ENCODE data around the gene CCT6A. TPM values are rescaled to one million over a fixed set of nuclear protein-coding genes. Genes with fewer than 3 reads are reported as not detected.

Gene CCT6A
- total and polyA plus RNA-seq, 2 of the 4 experiments (the other 2 are of a cell fraction) = 135 to 265 TPM

- Histone ChIP-seq H4K20me1 (ENCODE audit: insufficient read depth, low read length) (no peaks in the 10 kb centered on the region), H2AFZ (replicated peaks; ENCODE audit: low read length, poor library complexity) (no peak overlapping the region), H3K9me1 (ENCODE audit: insufficient read depth, low read length) (0 out of 2 replicates have a peak, but pooled peaks cover 2% of the 10 kb centered on the region), H3K9me3 (ENCODE audit: control insufficient read depth, insufficient read depth, low read length) (no peaks in the 10 kb centered on the region), H2BK5ac (ENCODE audit: low read depth, low read length, poor library complexity, severe bottlenecking) (no peak overlapping the region), H3K36me3 (ENCODE audit: control insufficient read depth, insufficient read depth, low read length) (peaks cover 28% of the 10 kb centered on the region), H3K9ac (ENCODE audit: low read depth, low read length) (no peak overlapping the region), H2BK120ac (ENCODE audit: low read depth, low read length) (no peak overlapping the region), H3K18ac (ENCODE audit: low read depth, low read length) (no peak overlapping the region), H3K4ac (ENCODE audit: low read depth, low read length) (no peak overlapping the region), H3K56ac (ENCODE audit: extremely low read depth, insufficient read depth, low read length) (no peak overlapping the region), H3K4me1 (ENCODE audit: control insufficient read depth, insufficient read depth, low read length) (peaks cover 4% of the 10 kb centered on the region; the same call in 1 of the 2 replicates), H4K8ac (ENCODE audit: low read depth in 2 of 2, low read length in 2 of 2) (no peak overlapping the region), H2AK5ac (ENCODE audit: low read depth, low read length) (no peak overlapping the region), H2BK15ac (ENCODE audit: low read depth, low read length) (no peak overlapping the region), H4K91ac (ENCODE audit: insufficient read depth, low read depth, low read length) (no peak overlapping the region), H3K4me2 (ENCODE audit: low read depth, low read length) (no peak overlapping the region), H2BK20ac (ENCODE audit: low read depth, low read length) (no peak overlapping the region), H2AK9ac (replicated peaks; ENCODE audit: low read depth, low read length, poor library complexity) (no peak overlapping the region), H3K23ac (ENCODE audit: low read depth, low read length) (no peak overlapping the region), H3K27ac (ENCODE audit: insufficient read depth, low read length) (no peak overlapping the region), H3K4me3 (ENCODE audit: insufficient read depth, low read depth, low read length) (no peak overlapping the region), H3K14ac (replicated peaks; ENCODE audit: low read depth, low read length) (no peak overlapping the region), H3K27me3 (ENCODE audit: control insufficient read depth, insufficient read depth, low read length) (no peaks in the 10 kb centered on the region), H4K5ac (ENCODE audit: low read depth, low read length) (no peak overlapping the region), H3K79me1 (ENCODE audit: low read depth in 1 of 2, low read length in 2 of 2) (peaks cover 36 to 44% of the 10 kb centered on the region in 2 experiments)
- ATAC-seq (ENCODE audit: low read depth) (no peak), DNase-seq (no peak)
- dilution Hi-C loops (cut with HindIII; ENCODE audit: low sequenced_read_pairs, unreplicated experiment) (no loop called here), in situ Hi-C loops (cut with MboI; ENCODE audit: low sequenced_read_pairs) (no loop called here), intact Hi-C loops (cut with micrococcal nuclease) (loop anchor here (5.0 kb wide), 1 partner anchor 47 kb away; no protein-coding TSS in a partner anchor)
- ChIA-PET CTCF (interaction anchor here (1.0 kb wide), 1 partner anchor 21 kb away, joined by 3 read pairs; no protein-coding TSS in a partner anchor), POLR2A (ENCODE audit: unreplicated experiment) (no interaction called here)
- WGBS, 2 experiments (ENCODE audit: extremely low coverage in 2 of 2, insufficient read length in 1 of 2) = no CpG with 5 or more reads among the region's 2 CpGs
- TF ChIP-seq CEBPB (IDR thresholded peaks at IDR 0.05; ENCODE audit: low read depth, low read length) (no peak), MAFK (IDR thresholded peaks at IDR 0.05; ENCODE audit: low read depth, low read length) (no peak), FOS (IDR thresholded peaks at IDR 0.05; ENCODE audit: low read depth, low read length) (no peak), CHD1 (IDR thresholded peaks at IDR 0.05; ENCODE audit: low read depth, low read length) (no peak), NFE2L2 (IDR thresholded peaks at IDR 0.05; ENCODE audit: low read depth, low read length) (no peak), RCOR1 (IDR thresholded peaks at IDR 0.05; ENCODE audit: insufficient replicate concordance, low read length) (no peak), MXI1 (IDR thresholded peaks at IDR 0.05; ENCODE audit: borderline replicate concordance, low read depth, low read length) (no peak), SMC3 (IDR thresholded peaks at IDR 0.05; ENCODE audit: low read depth, low read length) (no peak), POLR2A (IDR thresholded peaks at IDR 0.05; ENCODE audit: low read depth, low read length) (no peak), MAZ (IDR thresholded peaks at IDR 0.05; ENCODE audit: borderline replicate concordance, low read depth, low read length) (no peak), ELK1 (IDR thresholded peaks at IDR 0.05; ENCODE audit: borderline replicate concordance, low read depth, low read length) (no peak), RFX5 (IDR thresholded peaks at IDR 0.05; ENCODE audit: low read depth, low read length) (no peak), BHLHE40 (IDR thresholded peaks at IDR 0.05; ENCODE audit: low read depth, low read length) (no peak), RAD21 (IDR thresholded peaks at IDR 0.05; ENCODE audit: low read length) (no peak)
- TF ChIP-seq, protein P1, sequence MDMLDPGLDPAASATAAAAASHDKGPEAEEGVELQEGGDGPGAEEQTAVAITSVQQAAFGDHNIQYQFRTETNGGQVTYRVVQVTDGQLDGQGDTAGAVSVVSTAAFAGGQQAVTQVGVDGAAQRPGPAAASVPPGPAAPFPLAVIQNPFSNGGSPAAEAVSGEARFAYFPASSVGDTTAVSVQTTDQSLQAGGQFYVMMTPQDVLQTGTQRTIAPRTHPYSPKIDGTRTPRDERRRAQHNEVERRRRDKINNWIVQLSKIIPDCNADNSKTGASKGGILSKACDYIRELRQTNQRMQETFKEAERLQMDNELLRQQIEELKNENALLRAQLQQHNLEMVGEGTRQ (IDR thresholded peaks at IDR 0.05; ENCODE audit: low read depth, low read length) = no peak
- TF ChIP-seq, protein P2, sequence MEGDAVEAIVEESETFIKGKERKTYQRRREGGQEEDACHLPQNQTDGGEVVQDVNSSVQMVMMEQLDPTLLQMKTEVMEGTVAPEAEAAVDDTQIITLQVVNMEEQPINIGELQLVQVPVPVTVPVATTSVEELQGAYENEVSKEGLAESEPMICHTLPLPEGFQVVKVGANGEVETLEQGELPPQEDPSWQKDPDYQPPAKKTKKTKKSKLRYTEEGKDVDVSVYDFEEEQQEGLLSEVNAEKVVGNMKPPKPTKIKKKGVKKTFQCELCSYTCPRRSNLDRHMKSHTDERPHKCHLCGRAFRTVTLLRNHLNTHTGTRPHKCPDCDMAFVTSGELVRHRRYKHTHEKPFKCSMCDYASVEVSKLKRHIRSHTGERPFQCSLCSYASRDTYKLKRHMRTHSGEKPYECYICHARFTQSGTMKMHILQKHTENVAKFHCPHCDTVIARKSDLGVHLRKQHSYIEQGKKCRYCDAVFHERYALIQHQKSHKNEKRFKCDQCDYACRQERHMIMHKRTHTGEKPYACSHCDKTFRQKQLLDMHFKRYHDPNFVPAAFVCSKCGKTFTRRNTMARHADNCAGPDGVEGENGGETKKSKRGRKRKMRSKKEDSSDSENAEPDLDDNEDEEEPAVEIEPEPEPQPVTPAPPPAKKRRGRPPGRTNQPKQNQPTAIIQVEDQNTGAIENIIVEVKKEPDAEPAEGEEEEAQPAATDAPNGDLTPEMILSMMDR (conservative IDR thresholded peaks at IDR 0.05; ENCODE audit: low read depth, low read length) = no peak
- no TSS peak for BruUV-seq (replicated peaks)
Measured at GRCh38 chr7:56053993-56054392, 2.4 kb downstream of the CCT6A start.
